AG09319 (cell line): Measurements from ENCODE around the gene CDCA3.

Experiments used
- DNase-seq: peaks from one replicate; pipeline ENCODE4 v3.0.0-alpha.2; 2010; ENCODE audit warnings: low read depth; ENCODE audit errors: extremely low read depth
- TF ChIP-seq, protein P1 (sequence below): IDR thresholded peaks from 2 replicates; pipeline ENCODE4 v1.5.1; 2011; ENCODE audit warnings: low read depth, mild to moderate bottlenecking, inconsistent platforms, low read length, moderate library complexity

CDCA3 gene

DNA sequence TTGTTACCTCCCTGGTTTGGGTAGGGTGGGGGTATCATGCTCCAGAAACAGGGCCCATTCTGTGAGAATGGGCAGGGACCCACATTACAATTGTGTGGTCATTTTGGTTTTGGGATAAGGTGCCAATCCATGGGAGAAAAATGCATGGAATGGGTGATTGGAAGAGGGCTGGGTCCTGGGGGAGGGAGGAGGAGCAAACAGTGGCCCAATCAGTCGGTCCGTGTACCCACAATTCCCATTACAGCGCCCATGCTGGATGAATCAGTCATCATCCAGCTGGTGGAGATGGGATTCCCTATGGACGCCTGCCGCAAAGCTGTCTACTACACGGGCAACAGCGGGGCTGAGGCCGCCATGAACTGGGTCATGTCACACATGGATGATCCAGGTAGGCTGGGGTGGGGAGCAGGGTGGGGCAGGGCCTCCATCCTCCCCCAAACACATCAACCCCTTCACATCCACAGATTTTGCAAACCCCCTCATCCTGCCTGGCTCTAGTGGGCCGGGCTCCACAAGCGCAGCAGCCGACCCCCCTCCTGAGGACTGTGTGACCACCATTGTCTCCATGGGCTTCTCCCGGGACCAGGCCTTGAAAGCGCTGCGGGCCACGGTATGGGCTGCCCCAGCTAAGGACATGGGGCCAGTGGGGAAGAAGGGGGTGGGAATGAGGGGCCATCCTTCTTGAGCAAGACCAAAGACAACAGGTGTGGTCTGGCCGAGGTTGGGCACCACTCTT lies 12.7 kb upstream of the CDCA3 start:
- DNase-seq = no peak
- TF ChIP-seq, protein P1, sequence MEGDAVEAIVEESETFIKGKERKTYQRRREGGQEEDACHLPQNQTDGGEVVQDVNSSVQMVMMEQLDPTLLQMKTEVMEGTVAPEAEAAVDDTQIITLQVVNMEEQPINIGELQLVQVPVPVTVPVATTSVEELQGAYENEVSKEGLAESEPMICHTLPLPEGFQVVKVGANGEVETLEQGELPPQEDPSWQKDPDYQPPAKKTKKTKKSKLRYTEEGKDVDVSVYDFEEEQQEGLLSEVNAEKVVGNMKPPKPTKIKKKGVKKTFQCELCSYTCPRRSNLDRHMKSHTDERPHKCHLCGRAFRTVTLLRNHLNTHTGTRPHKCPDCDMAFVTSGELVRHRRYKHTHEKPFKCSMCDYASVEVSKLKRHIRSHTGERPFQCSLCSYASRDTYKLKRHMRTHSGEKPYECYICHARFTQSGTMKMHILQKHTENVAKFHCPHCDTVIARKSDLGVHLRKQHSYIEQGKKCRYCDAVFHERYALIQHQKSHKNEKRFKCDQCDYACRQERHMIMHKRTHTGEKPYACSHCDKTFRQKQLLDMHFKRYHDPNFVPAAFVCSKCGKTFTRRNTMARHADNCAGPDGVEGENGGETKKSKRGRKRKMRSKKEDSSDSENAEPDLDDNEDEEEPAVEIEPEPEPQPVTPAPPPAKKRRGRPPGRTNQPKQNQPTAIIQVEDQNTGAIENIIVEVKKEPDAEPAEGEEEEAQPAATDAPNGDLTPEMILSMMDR = no peak

GRCh38 chr12:6863033-6863432 lies 11.9 kb upstream of the CDCA3 start:
- DNase-seq = no peak
- TF ChIP-seq, protein P1 = no peak

DNA sequence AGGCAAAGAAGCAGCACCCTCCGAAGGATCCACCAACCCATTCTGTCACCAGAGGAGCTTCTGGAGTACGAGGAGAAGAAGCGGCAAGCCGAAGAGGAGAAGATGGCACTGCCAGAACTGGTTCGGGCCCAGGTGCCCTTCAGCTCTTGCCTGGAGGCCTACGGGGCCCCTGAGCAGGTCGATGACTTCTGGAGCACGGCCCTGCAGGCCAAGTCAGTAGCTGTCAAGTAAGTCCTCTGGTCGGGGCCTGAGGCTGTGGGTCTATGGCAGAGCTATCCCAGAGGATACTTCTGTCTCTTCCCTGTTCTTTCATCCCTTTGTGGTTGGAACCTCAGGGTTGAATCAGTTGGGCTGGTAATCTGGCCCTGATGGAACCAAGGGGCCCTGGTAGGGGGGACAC lies 10.3 kb upstream of the CDCA3 start:
- DNase-seq = no peak
- TF ChIP-seq, protein P1 = no peak

- DNase-seq = no peak
- TF ChIP-seq, protein P1 = no peak
These were observed 9.9 kb upstream of the CDCA3 start for GRCh38 chr12:6860942-6861341.

GRCh38 chr12:6860116-6860515 lies 9.0 kb upstream of the CDCA3 start:
- TF ChIP-seq, protein P1 = no peak
- DNase-seq = no peak

- TF ChIP-seq, protein P1 = no peak
- DNase-seq = no peak
These were observed 7.7 kb upstream of the CDCA3 start for GRCh38 chr12:6858799-6859198.

GRCh38 chr12:6855322-6855721 lies 4.2 kb upstream of the CDCA3 start:
- TF ChIP-seq, protein P1 = no peak

More at GRCh38 chr12:6855322-6855721, 4.2 kb upstream of the CDCA3 start:
- no peak for DNase-seq
